MV-4-11 (cell line): ENCODE measurements around the gene PSMC1.

Experiments
- DNase-seq: peaks from one replicate; lab custom pipeline; 2025; lab: John Stamatoyannopoulos, UW

Gene PSMC1

GRCh38 chr14:90302529-90303303, 46.4 kb downstream of the PSMC1 start:
- no peak for DNase-seq

DNA sequence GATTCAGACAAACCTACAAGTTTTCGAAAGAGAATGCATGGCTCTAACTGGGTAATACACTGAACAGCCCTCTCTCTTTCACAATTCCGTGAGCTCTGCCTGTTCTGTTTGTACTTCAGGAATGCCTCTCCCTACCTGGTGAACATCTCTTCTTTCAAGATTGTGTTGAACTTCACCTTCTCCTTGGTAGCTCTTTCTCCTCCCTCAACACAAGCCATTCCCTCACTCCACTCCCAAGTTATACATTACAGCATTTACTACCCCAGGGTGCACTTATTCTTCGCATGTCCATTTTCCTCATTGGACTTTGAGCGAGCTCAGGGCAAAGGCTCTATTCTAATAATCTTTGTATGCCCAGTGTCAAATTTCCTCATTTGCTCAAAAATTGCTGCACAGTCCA, 47.1 kb downstream of the PSMC1 start:
- DNase-seq, result no peak

GRCh38 chr14:90304502-90304901, 48.1 kb downstream of the PSMC1 start:
- no peak for DNase-seq

DNA sequence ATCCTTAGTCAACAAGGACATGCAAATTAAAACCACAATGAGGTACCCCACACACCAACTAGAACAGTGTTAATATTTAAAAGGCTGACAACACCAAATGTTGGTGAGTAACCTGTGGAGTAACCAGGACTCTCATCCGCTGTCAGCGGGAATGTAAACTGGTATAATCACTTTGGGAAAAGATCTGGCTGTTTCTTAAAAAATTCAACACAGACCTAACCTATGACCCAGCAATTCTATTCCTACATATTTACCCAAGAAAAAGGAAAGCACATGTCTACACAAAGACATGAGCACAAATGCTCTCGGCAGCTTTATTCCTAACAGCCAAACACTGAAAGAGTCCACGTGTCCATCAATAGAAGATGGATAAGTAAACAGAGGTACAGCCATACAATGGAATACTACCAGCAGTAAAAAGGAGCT, 48.8 kb downstream of the PSMC1 start:
- no peak for DNase-seq

DNA sequence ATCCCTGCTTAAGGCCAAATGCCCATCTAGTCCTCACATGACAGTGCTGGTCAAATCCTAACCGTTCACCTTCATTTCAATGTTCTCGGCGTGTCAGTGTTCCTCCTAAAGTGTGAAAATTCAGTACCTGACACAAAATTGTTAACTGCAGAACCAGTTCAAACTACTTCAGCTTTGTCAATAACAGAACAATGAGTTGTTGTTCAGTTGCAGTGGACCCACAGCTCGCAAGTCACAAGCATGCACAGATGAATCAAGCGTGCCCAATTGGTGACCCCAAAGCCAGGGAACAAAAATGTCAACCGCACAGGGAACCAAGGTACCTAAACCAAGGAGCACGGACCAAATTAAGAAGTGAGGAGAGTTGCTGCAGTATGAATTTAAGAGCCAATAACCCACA, 52.2 kb downstream of the PSMC1 start:
- DNase-seq, result no peak

DNA sequence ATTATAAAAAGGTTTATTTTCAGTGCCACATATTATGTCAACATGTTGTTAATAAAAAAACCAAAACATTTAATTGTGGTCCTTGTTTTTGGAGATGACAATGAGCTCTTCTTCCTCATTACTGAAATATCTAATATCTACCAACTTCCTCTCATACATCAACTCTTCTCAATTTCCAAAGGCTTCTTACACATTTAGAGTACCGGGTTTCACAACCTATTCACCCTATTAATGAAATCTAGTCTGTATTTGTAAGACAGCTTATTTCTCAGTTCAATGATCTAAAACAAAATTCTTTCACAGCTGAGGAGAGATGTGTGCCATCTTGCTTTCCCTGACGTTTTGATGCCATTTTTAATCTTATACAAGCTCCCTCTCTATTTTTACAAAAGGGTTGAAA, 60.9 kb downstream of the PSMC1 start:
- DNase-seq, result no peak

DNA sequence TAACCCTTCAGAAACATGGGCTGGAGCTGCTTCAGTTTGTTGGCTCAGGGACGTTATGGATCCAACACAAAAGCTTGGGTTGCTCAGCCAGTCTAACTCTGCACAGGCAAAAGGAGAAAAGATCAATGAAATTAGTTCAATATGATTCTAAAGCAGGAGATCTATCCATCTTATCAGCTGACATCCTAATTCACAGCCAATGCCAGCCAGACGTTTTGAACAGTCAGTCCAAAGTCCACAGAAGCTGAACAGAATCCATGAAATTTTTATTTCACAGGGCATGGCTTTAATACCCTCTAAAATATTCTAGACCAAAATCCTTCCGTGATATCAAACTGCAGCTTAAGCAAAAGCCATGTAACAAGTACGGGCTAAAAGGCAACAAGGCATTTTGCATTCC, 61.7 kb downstream of the PSMC1 start:
- DNase-seq, result no peak

DNA sequence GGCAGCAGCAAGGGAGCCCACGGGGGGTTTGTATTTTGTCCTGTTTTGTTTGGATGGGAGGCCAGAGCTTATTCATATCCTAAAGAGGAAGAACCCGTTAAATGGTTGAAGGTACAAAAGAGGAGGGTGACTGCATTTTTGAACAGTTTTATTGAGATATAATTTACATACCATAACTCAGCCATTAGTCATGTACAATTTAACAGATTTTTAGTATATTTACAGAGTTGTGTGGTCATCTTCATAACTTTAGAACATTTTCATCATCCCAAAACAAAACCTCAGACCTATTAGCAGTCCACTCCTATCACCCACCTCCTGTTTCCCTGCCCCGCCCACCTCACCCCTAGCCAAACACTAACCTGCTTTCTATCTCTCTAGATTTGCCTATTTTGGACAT, 62.8 kb downstream of the PSMC1 start:
- DNase-seq, result no peak

- DNase-seq, result no peak
Observed at GRCh38 chr14:90319634-90320541, 63.5 kb downstream of the PSMC1 start.

DNA sequence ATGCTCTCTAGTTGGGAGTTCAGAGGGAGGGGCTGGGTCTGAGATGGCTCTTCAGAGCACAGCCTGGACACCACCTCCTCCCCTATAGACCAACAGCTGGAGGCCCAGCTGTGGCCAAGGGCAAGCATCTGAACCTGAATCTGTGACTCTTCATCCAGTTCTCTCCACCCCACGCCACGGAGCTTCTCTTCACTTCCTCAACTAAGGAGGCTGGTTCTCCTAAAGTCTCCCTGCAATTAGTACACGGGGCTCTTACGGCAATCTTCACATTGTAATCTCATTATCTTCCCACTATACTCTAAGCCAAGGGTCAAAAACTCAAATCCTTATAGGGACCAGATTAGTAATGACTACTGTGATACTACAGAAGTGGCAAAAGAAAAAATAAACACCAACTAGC, 65.5 kb downstream of the PSMC1 start:
- peak; percentile 25 for DNase-seq
